RWPE2 (cell line): Measurements from ENCODE around the gene IL16.
A peak's percentile ranks its signal among the peaks of the same experiment; 100 is the strongest.

Source experiments
- ATAC-seq: fragments of 200-7000 bp; cut with Tn5 transposase; 3 replicates; pipeline ENCODE4 v1.9.1; 2021; ENCODE audit warnings: low read depth
- DNase-seq: peaks from one replicate; pipeline ENCODE4 v3.0.0-alpha.2; 2020; ENCODE audit warnings: low spot score
- H3K27ac ChIP-seq: fragments of 450-650 bp; 2 replicates; pipeline ENCODE4 v1.5.1; 2017; ENCODE audit warnings: mild to moderate bottlenecking; ENCODE audit not compliant: poor library complexity, severe bottlenecking
- H3K27me3 ChIP-seq: fragments of 250-450 bp; sonication (Bioruptor Pico); 2 replicates; pipeline ENCODE4 v1.5.1; 2021; ENCODE audit warnings: mild to moderate bottlenecking, moderate library complexity; ENCODE audit not compliant: insufficient read depth, poor library complexity, severe bottlenecking
- H3K36me3 ChIP-seq: fragments of 250-450 bp; sonication (Bioruptor Pico); 2 replicates; pipeline ENCODE4 v1.5.1; 2020; ENCODE audit warnings: low read depth, mild to moderate bottlenecking, moderate library complexity
- H3K4me1 ChIP-seq: fragments of 250-450 bp; sonication (Bioruptor Pico); 2 replicates; pipeline ENCODE4 v1.5.1; 2021; ENCODE audit warnings: mild to moderate bottlenecking, moderate library complexity; ENCODE audit not compliant: insufficient read depth, poor library complexity, severe bottlenecking
- H3K4me3 ChIP-seq: fragments of 250-450 bp; sonication (Bioruptor Pico); 2 replicates; pipeline ENCODE4 v1.5.1; 2021; ENCODE audit warnings: mild to moderate bottlenecking, moderate library complexity; ENCODE audit not compliant: severe bottlenecking
- H3K9me3 ChIP-seq: fragments of 250-450 bp; sonication (Bioruptor Pico); 2 replicates; pipeline ENCODE4 v1.5.1; 2021; ENCODE audit warnings: mild to moderate bottlenecking, moderate library complexity; ENCODE audit not compliant: severe bottlenecking
- TF ChIP-seq, protein P1 (sequence below): fragments of 450-650 bp; IDR thresholded peaks from one replicate; pipeline ENCODE4 v1.5.1; 2017; ENCODE audit warnings: mild to moderate bottlenecking, moderate library complexity; ENCODE audit not compliant: poor library complexity, severe bottlenecking

IL16 gene

GRCh38 chr15:81337241-81337640 lies 140.6 kb downstream of the IL16 start:
- ATAC-seq (no peak), DNase-seq (no peak)

GRCh38 chr15:81337713-81338157 lies 141.1 kb downstream of the IL16 start:
- no peaks in the 10 kb centered on the region for H3K9me3 ChIP-seq
- H3K36me3 ChIP-seq = no peaks in the 10 kb centered on the region
- no peak overlapping the region for H3K4me3 ChIP-seq
- H3K4me1 ChIP-seq = peaks cover 20% of the 10 kb centered on the region
- H3K27ac ChIP-seq = peak overlapping the region; percentile 38
- DNase-seq (no peak), ATAC-seq (no peak)
- no peaks in the 10 kb centered on the region for H3K27me3 ChIP-seq
- TF ChIP-seq, protein P1, sequence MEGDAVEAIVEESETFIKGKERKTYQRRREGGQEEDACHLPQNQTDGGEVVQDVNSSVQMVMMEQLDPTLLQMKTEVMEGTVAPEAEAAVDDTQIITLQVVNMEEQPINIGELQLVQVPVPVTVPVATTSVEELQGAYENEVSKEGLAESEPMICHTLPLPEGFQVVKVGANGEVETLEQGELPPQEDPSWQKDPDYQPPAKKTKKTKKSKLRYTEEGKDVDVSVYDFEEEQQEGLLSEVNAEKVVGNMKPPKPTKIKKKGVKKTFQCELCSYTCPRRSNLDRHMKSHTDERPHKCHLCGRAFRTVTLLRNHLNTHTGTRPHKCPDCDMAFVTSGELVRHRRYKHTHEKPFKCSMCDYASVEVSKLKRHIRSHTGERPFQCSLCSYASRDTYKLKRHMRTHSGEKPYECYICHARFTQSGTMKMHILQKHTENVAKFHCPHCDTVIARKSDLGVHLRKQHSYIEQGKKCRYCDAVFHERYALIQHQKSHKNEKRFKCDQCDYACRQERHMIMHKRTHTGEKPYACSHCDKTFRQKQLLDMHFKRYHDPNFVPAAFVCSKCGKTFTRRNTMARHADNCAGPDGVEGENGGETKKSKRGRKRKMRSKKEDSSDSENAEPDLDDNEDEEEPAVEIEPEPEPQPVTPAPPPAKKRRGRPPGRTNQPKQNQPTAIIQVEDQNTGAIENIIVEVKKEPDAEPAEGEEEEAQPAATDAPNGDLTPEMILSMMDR = no peak

More at GRCh38 chr15:81337241-81337640, 140.6 kb downstream of the IL16 start:
- no peaks in the 10 kb centered on the region for H3K36me3 ChIP-seq
- no peak overlapping the region for H3K4me3 ChIP-seq
- H3K4me1 ChIP-seq = peaks cover 20% of the 10 kb centered on the region
- no peak overlapping the region for H3K27ac ChIP-seq
- H3K27me3 ChIP-seq = no peaks in the 10 kb centered on the region
- TF ChIP-seq, protein P1 = no peak
- H3K9me3 ChIP-seq = no peaks in the 10 kb centered on the region

DNA sequence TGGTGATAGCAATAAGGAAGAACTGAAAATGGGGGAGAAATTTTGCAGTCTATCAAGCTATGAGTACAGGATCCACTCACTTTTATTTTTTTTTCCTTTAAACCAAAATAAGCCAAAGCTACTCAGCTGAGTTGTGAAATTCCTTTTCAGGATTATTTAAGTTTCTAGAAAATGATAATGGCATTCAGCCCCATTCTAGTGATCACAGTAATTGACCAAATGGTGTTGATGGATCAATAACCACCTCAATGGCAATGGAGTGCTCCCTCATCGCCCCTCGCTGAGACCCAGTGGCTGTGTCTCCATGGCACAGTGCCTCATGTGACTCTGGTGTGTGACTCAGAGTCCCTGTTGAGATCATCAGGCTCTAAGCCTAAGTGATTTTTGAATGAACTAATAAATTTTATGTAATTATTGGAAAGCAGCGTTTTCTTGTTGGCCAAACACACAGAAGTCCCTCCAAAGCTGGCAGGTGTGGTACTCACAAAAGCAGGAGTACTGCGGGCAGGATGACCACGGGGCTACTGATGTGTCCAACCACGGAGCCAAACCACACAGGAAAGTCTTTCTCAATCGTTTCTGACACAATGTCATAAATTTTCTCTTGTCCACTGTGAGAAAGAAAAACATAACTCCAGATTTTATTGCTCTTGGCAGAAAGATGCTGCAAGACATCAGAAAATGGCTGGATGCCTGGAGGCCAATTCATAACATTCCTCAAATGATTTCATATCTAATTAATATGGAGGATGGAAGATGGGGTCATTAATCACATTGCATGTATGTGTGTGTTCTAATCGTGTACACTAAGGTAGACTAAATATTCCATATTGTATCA lies 141.7 kb downstream of the IL16 start:
- TF ChIP-seq, protein P1 = no peak
- H3K9me3 ChIP-seq = no peaks in the 10 kb centered on the region
- DNase-seq (no peak), ATAC-seq (peak; percentile 88)
- no peaks in the 10 kb centered on the region for H3K27me3 ChIP-seq
- H3K36me3 ChIP-seq = no peaks in the 10 kb centered on the region
- peaks cover 20% of the 10 kb centered on the region for H3K4me1 ChIP-seq
- peak overlapping the region; percentile 38 for H3K27ac ChIP-seq
- H3K4me3 ChIP-seq = no peak overlapping the region

GRCh38 chr15:81339321-81339720 lies 142.6 kb downstream of the IL16 start:
- peaks cover 20% of the 10 kb centered on the region for H3K4me1 ChIP-seq
- DNase-seq (no peak), ATAC-seq (no peak)
- peak overlapping the region; percentile 38 for H3K27ac ChIP-seq
- TF ChIP-seq, protein P1 = no peak
- no peaks in the 10 kb centered on the region for H3K27me3 ChIP-seq
- H3K9me3 ChIP-seq = no peaks in the 10 kb centered on the region
- no peak overlapping the region for H3K4me3 ChIP-seq
- H3K36me3 ChIP-seq = no peaks in the 10 kb centered on the region

DNA sequence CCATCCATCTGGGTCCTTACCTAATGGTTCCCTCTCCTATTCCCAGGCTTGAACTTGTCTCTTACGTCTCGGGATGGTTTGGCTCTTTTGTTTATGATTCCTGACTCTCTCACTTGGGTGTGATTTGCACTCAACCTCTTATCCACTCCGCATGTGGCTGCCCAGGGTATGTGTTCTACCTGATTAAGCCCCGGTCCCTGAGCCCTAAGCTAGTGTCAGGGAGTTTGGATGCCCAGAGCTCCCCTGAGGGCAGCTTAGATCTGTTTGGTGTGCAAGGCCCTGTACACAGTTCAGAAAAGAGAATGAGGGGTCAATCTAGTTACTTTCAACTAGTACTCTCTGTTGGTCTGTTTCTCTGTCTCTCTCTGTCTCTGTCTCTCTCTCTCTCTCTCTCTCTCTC lies 143.2 kb downstream of the IL16 start:
- Histone ChIP-seq H3K36me3 (no peaks in the 10 kb centered on the region), H3K4me1 (peaks cover 20% of the 10 kb centered on the region), H3K27ac (no peak overlapping the region), H3K27me3 (no peaks in the 10 kb centered on the region), H3K9me3 (no peaks in the 10 kb centered on the region), H3K4me3 (no peak overlapping the region)
- ATAC-seq (no peak), DNase-seq (no peak)
- TF ChIP-seq, protein P1 = no peak
